HCT116 (cell line): Measurements from ENCODE around the gene TNFAIP3. TPM values are rescaled to one million over a fixed set of nuclear protein-coding genes. Genes with fewer than 3 reads are reported as not detected.

Source experiments
- ATAC-seq: fragments of 200-7000 bp; cut with Tn5 transposase; 2 replicates; pipeline ENCODE4 v1.9.1; 2020; ENCODE audit warnings: mild to moderate bottlenecking, moderate library complexity
- BruUV-seq: library from RNA; stranded (reverse); fragments of 400-500 nt; replicated peaks from 2 replicates; lab custom pipeline; 2021; lab: Mats Ljungman, UMichigan
- CTCF ChIA-PET: fragments of 300-600 bp; sonication (Branson Sonifier 250); formaldehyde crosslinking; loops from one replicate; lab custom pipeline; 2021; ENCODE audit warnings: antibody characterized with exemption; lab: Charles Lee
- POLR2A ChIA-PET: fragments of 300-600, 350-600 bp; sonication (Branson Sonifier 250); formaldehyde crosslinking; loops from one replicate; lab custom pipeline; 2021; ENCODE audit warnings: antibody characterized with exemption; lab: Charles Lee
- RAD21 ChIA-PET, 2 experiments: fragments of 300-600 bp; sonication (Branson Sonifier 250); formaldehyde crosslinking; loops; one replicate each; lab custom pipeline; 2023; ENCODE audit warnings: low total read pairs in 2 of 2; ENCODE audit not compliant: uncharacterized antibody in 2 of 2, unreplicated experiment in 2 of 2, low non-redundant PET in 1 of 2; lab: Charles Lee
- DNase-seq: peaks from one replicate; pipeline ENCODE4 v3.0.0-alpha.2; 2010; ENCODE audit warnings: low read depth, low spot score
- H2AFZ ChIP-seq: fragments of 200-600 bp; shearing (Covaris generic), sonication (generic); 2 replicates; pipeline ENCODE4 v1.6.1; 2017; ENCODE audit warnings: low read depth, mixed run types, mixed read lengths, antibody characterized with exemption, low read length; ENCODE audit not compliant: poor library complexity, severe bottlenecking
- H3K27ac ChIP-seq: 2 replicates; pipeline ENCODE4 v1.5.1; 2012; ENCODE audit warnings: low read depth, low read length
- H3K27me3 ChIP-seq: fragments of 200-600 bp; sonication (generic); 2 replicates; pipeline ENCODE4 v1.6.1; 2016; ENCODE audit warnings: mixed run types, low read length, mixed read lengths; ENCODE audit not compliant: insufficient read depth
- H3K36me3 ChIP-seq, 2 experiments: fragments of 200-500 bp in 1 of 2; fragments of 200-600 bp in 1 of 2; sonication (Bioruptor generic) in 1 of 2; sonication (generic) in 1 of 2; 2 replicates each; pipeline versions ENCODE4 v1.5.1 to v1.6.1; 2014 to 2016; ENCODE audit warnings: low read length in 2 of 2, inconsistent platforms in 1 of 2, mixed read lengths in 1 of 2, mixed run types in 1 of 2; ENCODE audit not compliant: insufficient read depth in 2 of 2, control insufficient read depth in 1 of 2
- H3K4me1 ChIP-seq, 2 experiments: fragments of 200-600 bp in 1 of 2; sonication (generic) in 1 of 2; 2 replicates each; pipeline versions ENCODE4 v1.5.1 to v1.6.1; 2012 to 2017; ENCODE audit warnings: low read length in 2 of 2, inconsistent platforms in 1 of 2, mild to moderate bottlenecking in 1 of 2, mixed read lengths in 1 of 2, mixed run types in 1 of 2, moderate library complexity in 1 of 2; ENCODE audit not compliant: insufficient read depth in 2 of 2, control insufficient read depth in 1 of 2
- H3K4me2 ChIP-seq: fragments of 200-600 bp; sonication (generic); 2 replicates; pipeline ENCODE4 v1.6.1; 2017; ENCODE audit warnings: mixed run types, low read length, mixed read lengths
- H3K4me3 ChIP-seq, 2 experiments: fragments of 200-600 bp in 1 of 2; sonication (generic) in 1 of 2; replicated peaks in 1 of 2; 2 replicates each; pipeline ENCODE4 v1.5.1; 2011 to 2016; ENCODE audit warnings: low read length in 2 of 2, control low read depth in 1 of 2, low read depth in 1 of 2, mild to moderate bottlenecking in 1 of 2, mixed read lengths in 1 of 2, mixed run types in 1 of 2
- H3K79me2 ChIP-seq: fragments of 200-600 bp; sonication (generic); 2 replicates; pipeline ENCODE4 v1.6.1; 2017; ENCODE audit warnings: mild to moderate bottlenecking, mixed run types, low read length, moderate library complexity, mixed read lengths; ENCODE audit not compliant: insufficient read depth
- H3K9ac ChIP-seq: fragments of 200-600 bp; sonication (generic); 2 replicates; pipeline ENCODE4 v1.6.1; 2016; ENCODE audit warnings: low read length, mixed read lengths
- H3K9me2 ChIP-seq: fragments of 200-600 bp; sonication (generic), shearing (Covaris generic); 2 replicates; pipeline ENCODE4 v1.6.1; 2017; ENCODE audit warnings: mixed run types, mild to moderate bottlenecking, moderate library complexity; ENCODE audit not compliant: insufficient read depth
- H3K9me3 ChIP-seq, 2 experiments: fragments of 200-500 bp in 1 of 2; fragments of 200-600 bp in 1 of 2; sonication (Bioruptor generic) in 1 of 2; sonication (generic) in 1 of 2; 2 replicates each; pipeline ENCODE4 v1.6.1; 2014 to 2017; ENCODE audit warnings: low read length in 2 of 2, mixed read lengths in 2 of 2, inconsistent platforms in 1 of 2, low read depth in 1 of 2, mild to moderate bottlenecking in 1 of 2, mixed run types in 1 of 2, moderate library complexity in 1 of 2; ENCODE audit not compliant: control insufficient read depth in 1 of 2, insufficient read depth in 1 of 2
- H4K20me1 ChIP-seq: fragments of 200-600 bp; sonication (generic), shearing (Covaris generic); 2 replicates; pipeline ENCODE4 v1.6.1; 2017; ENCODE audit warnings: mixed run types, mild to moderate bottlenecking, moderate library complexity; ENCODE audit not compliant: insufficient read depth
- ATF3 ChIP-seq: IDR thresholded peaks from 2 replicates; pipeline ENCODE4 v1.6.1; 2012
- CEBPB ChIP-seq: IDR thresholded peaks from 2 replicates; pipeline ENCODE4 v1.6.1; 2012; ENCODE audit warnings: low read depth
- EGR1 ChIP-seq: IDR thresholded peaks from 2 replicates; pipeline ENCODE4 v1.6.1; 2012; ENCODE audit warnings: low read depth
- FOSL1 ChIP-seq: IDR thresholded peaks from 2 replicates; pipeline ENCODE4 v1.6.1; 2012; ENCODE audit warnings: low read depth
- POLR2AphosphoS5 ChIP-seq: IDR thresholded peaks from 2 replicates; pipeline ENCODE4 v1.6.1; 2011; ENCODE audit warnings: mild to moderate bottlenecking, low read depth, low read length, moderate library complexity
- SRF ChIP-seq: IDR thresholded peaks from 2 replicates; pipeline ENCODE4 v1.6.1; 2012; ENCODE audit warnings: low read depth
- ZFX ChIP-seq: fragments of 450-650 bp; IDR thresholded peaks from 2 replicates; pipeline ENCODE4 v1.6.1; 2017
- intact Hi-C: fragments of 100-400 bp; cut with micrococcal nuclease; formaldehyde crosslinking; loops from 2 replicates; pipeline ENCODE4 v1.10.0; 2022
- total RNA-seq: library from RNA; stranded (reverse); gene quantifications from one replicate; pipeline ENCODE4 v1.2.1, GENCODE V29; 2021; ENCODE audit not compliant: unreplicated experiment

TNFAIP3 gene
- total RNA-seq, 1 experiment from 2014 or later, result 4.4 TPM

- Histone ChIP-seq H3K27me3 (no peaks in the 10 kb centered on the region), H3K9me2 (no peaks in the 10 kb centered on the region), H3K79me2 (no peaks in the 10 kb centered on the region), H3K9ac (no peak overlapping the region), H3K4me1 (no peaks in the 10 kb centered on the region), H2AFZ (peak overlapping the region; percentile 8), H3K4me2 (no peak overlapping the region), H3K27ac (no peak overlapping the region), H4K20me1 (no peaks in the 10 kb centered on the region), H3K9me3 (no peaks in the 10 kb centered on the region), H3K4me3 (no peak overlapping the region), H3K36me3 (no peaks in the 10 kb centered on the region)
- CTCF ChIA-PET, result no interaction called here
- RAD21 ChIA-PET, result no interaction called here
- peak; percentile 50; the same call in 1 of the 2 replicates for TF ChIP-seq ATF3
- no peak for TF ChIP-seq ZFX
- TF ChIP-seq CEBPB, result peak; percentile 83
- BruUV-seq, result no TSS peak
- intact Hi-C loops, result no loop called here
- DNase-seq (peak; percentile 10), ATAC-seq (no peak)
- POLR2A ChIA-PET, result no interaction called here
Measured at GRCh38 chr6:137903933-137904821, 37.1 kb downstream of the TNFAIP3 start.

- no peaks in the 10 kb centered on the region for H3K9me3 ChIP-seq
- TF ChIP-seq ZFX (no peak), POLR2AphosphoS5 (no peak), EGR1 (no peak), FOSL1 (peak; percentile 41), SRF (no peak)
- ATAC-seq (no peak), DNase-seq (no peak)
- H3K4me2 ChIP-seq, result no peak overlapping the region
- peak overlapping the region; percentile 8 for H2AFZ ChIP-seq
- no peaks in the 10 kb centered on the region for H3K4me1 ChIP-seq
- intact Hi-C loops, result no loop called here
- no TSS peak for BruUV-seq
- no peaks in the 10 kb centered on the region for H3K27me3 ChIP-seq
- H3K79me2 ChIP-seq, result no peaks in the 10 kb centered on the region
- ChIA-PET CTCF (interaction anchor here (0.7 kb wide), 1 partner anchor 938 kb away, joined by 3 read pairs; no protein-coding TSS in a partner anchor), POLR2A (no interaction called here), RAD21 (no interaction called here)
- no peaks in the 10 kb centered on the region for H3K9me2 ChIP-seq
- no peaks in the 10 kb centered on the region for H3K36me3 ChIP-seq
- H3K9ac ChIP-seq, result no peak overlapping the region
- no peak overlapping the region for H3K4me3 ChIP-seq
- no peak overlapping the region for H3K27ac ChIP-seq
- H4K20me1 ChIP-seq, result no peaks in the 10 kb centered on the region
Measured at GRCh38 chr6:137904822-137905617, 38.0 kb downstream of the TNFAIP3 start.
